Glomerular endothelial cell (primary cell): ENCODE results near the gene LAMC2. TPM values are rescaled to one million over a fixed set of nuclear protein-coding genes. Genes with fewer than 3 reads are reported as not detected.
"Not testable (repeated sequence)": the region's sequence is repeated elsewhere in the genome, so short reads cannot be mapped to it uniquely, and the experiment has no call there.

Experiments
- DNase-seq: peaks from one replicate; pipeline ENCODE4 v3.0.0-alpha.2; 2011; ENCODE audit warnings: low read depth, low spot score; ENCODE audit errors: extremely low read depth
- total RNA-seq: library from RNA; depleted of rRNA; stranded (reverse); fragments of >200 nt; gene quantifications from 2 replicates; pipeline ENCODE4 v1.2.3, GENCODE V29; 2015

LAMC2 gene
- total RNA-seq, result 132 and 173 TPM in 2 replicates

DNA sequence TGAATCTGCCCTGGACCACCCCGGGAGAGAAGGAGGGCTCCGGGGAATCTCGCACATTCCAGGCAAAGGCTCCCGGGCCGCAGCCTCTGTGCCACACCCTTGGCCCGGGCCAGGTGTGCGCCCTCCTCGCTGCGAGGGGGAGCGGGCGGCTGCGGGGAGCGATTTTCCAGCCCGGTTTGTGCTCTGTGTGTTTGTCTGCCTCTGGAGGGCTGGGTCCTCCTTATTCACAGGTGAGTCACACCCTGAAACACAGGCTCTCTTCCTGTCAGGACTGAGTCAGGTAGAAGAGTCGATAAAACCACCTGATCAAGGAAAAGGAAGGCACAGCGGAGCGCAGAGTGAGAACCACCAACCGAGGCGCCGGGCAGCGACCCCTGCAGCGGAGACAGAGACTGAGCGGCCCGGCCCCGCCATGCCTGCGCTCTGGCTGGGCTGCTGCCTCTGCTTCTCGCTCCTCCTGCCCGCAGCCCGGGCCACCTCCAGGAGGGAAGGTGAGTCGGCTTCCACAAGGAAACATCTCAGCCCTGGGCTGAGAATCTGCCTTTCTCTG is at the start of gene LAMC2:
Gene LAMC2 (plus strand): TSS at position 324 of the 550 bp plus-strand sequence. CDS start 89 bp downstream, at position 413.
- DNase-seq, result no peak

DNA sequence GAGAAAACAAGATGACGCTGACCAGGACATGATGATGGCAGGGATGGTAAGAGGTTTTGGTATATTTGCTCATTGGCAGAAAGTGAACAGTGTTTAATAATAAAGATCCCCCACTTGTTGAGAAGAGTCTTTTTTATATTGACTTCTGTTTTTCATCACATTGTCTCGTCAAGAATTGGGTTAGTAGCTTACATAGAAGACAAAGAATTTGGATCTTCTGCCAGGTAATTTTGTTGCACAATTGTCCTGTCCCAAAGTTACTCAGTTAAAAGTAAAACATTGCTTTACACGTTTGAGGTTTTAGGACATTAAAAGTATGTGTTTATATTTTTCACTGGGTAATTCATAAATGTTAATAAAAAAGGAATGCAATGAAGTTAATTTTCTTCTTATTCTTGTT is 48.3 kb upstream of the LAMC2 start:
- no peak for DNase-seq

GRCh38 chr1:183138301-183138700 is 47.8 kb upstream of the LAMC2 start:
- no peak for DNase-seq

GRCh38 chr1:183139281-183139942 is 46.7 kb upstream of the LAMC2 start:
- peak; percentile 86 for DNase-seq

GRCh38 chr1:183140633-183141032 is 45.4 kb upstream of the LAMC2 start:
- no peak for DNase-seq

DNA sequence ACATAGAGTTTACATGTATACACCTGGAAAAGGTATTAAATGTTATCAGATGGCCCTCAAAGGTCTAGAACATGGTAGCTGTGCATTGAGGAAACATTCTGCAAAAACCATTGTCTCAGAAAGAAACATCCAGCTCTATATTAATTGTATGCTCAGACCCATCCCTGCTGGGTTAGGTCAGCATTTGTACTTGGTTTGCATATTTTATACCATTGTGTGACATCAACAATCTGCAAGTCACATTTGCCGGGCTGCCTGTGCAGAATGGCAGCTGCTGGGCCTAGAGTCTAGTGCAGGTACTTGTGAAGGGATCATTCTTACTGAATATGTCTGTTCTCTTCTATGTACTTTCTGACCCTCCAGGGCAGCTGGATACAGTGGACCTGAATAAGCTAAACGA is 43.9 kb upstream of the LAMC2 start:
- no peak for DNase-seq

GRCh38 chr1:183143576-183144315 is 42.3 kb upstream of the LAMC2 start:
- no peak for DNase-seq

DNA sequence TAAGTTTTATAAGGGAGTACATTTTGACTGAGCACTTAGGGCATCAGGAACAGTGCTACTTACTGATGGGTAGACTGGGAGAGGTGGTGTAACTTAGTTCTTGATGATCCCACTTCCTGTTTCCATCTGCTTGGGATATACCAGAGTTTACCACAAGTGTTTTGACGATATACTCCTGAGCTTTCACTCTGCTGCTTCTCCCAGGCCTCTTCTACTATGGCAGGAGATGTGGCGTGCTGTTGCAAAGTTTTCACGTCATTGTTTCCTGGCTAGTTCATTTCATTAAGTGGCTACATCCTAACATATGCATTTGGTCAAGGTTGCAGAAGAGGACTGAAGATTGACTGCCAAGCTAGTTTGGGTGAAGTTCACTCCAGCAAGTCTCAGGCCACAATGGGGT is 41.3 kb upstream of the LAMC2 start:
- no peak for DNase-seq

DNA sequence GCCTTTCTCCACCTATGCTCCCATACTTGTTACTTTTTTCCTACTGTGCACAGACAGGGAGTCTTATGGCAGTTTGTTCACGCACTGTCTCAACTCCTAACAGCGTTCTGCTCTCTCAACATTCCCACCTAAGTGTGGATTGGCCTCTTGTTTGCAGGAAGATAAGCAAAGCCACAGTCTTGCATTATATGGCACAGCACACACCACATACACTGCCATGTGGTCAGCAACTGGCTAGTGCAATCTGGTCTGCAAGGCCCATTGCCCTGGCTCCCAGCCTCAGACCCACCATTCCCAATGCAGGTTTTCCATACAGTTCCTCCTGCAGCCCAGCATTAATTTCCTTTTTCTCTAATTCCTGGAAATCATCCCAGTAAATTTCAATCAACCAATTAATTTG is 38.3 kb upstream of the LAMC2 start:
- no peak for DNase-seq

GRCh38 chr1:183148599-183148998 is 37.5 kb upstream of the LAMC2 start:
- no peak for DNase-seq

DNA sequence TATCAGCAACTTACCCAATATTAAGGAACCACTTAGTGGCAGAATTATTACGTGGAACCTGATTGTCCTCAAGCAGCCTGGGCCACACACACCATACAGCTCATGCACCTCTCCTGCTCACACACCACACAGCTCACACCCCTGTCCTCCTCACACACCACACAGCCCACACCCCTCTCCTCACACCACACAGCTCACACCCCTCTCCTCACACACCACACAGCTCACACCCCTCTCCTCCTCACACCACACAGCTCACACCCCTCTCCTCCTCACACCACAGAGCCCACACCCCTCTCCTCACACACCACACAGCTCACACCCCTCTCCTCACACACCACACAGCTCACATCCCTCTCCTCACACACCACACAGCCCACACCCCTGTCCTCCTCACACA is 36.8 kb upstream of the LAMC2 start:
- no peak for DNase-seq

DNA sequence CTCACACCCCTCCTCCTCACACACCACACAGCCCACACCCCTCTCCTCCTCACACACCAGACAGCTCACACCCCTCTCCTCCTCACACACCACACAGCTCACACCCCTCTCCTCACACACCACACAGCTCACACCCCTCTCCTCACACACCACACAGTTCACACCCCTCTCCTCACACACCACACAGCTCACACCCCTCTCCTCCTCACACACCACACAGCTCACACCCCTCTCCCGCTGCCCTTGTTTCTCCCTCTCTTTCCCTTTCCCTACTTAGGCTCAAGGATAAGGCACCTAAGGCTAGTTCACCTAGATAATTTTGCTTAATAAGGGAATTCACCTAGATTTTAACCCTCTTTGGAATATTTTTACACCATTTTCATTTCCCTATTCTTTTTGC is 36.0 kb upstream of the LAMC2 start:
- DNase-seq, result not testable (repeated sequence)

- DNase-seq, result no peak
These were observed 35.6 kb upstream of the LAMC2 start for GRCh38 chr1:183150445-183150844.

GRCh38 chr1:183152180-183152579 is 33.9 kb upstream of the LAMC2 start:
- DNase-seq, result no peak

DNA sequence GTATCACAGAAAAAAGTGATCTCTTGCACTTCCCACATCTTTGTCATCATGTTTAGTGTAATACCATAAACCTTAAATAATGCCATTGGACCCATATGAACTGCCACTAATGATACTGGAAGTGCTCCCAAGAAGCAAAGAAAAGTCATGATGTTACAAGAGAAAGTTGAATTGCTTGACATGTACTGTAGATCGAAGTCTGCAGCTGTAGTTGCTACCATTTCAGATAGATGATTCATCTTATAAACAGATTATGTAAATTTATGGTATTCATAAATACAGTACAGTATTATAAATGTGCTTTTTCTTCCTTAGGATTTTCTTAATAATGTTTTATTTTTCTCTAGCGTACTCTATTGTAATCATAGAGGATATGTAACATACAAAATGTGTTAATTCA is 30.1 kb upstream of the LAMC2 start:
- no peak for DNase-seq

- no peak for DNase-seq
These were observed 26.1 kb upstream of the LAMC2 start for GRCh38 chr1:183159960-183160359.

- DNase-seq, result no peak
These were observed 24.7 kb upstream of the LAMC2 start for GRCh38 chr1:183161391-183161790.

DNA sequence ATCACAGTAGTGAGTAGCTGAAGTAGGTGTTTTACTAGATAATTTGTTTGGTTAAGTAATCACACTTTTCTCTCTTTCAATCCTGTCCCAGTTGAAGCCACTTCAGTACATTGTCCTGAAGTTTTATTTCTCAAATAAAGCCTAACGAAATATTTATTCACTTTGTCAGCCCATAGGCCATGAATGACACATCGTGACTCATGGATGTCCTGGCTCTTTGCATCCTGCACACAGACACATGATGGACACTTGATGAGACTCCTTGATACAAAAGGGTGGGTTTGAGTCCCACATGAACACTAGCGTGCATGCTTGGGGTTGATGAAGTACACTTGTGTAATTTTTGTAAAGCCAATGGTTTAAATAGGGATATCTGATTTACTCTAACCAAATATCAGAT is 22.7 kb upstream of the LAMC2 start:
- DNase-seq, result no peak

DNA sequence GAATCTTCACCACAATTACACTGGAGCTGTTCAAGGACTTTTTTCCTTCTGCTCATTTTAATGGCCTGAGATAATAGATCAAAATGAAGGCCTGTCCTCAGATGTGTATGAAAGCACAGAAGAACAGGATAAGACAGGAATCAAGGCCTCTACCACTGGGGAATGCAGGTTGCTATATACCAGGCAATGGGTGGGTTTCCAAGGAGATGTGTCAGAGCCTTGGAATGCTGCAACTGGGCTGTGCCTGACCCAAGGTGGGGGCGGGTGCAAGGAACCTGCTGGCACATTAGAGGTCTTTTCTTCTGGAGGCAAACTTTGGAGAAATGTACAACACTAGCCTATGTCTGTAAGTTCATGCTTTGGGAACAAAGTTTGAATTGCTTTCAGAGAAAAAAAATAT is 21.7 kb upstream of the LAMC2 start:
- peak; percentile 47 for DNase-seq

GRCh38 chr1:183164963-183165362 is 21.1 kb upstream of the LAMC2 start:
- no peak for DNase-seq

DNA sequence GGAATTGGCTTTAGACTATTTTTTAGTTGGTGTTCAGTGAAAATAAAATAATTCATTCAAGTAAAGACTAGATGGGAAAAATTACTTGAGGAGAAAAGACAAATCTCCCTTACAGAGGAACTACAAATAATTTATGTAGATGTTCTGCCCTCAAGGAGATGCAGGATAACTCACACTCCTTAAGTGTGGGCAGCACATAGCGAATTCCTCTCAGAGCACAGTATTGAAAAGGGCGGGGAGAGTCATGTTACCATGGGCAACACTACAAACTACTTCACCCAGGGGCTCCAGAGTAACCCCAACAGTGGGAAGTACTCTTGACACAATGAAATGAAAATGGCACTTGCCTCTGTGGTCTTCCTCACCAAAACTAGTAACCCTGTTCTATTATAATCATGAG is 20.6 kb upstream of the LAMC2 start:
- DNase-seq, result no peak

GRCh38 chr1:183166454-183166853 is 19.6 kb upstream of the LAMC2 start:
- DNase-seq, result no peak
